SK-N-SH (cell line): ENCODE measurements around the gene LRRC57. TPM values are rescaled to one million over a fixed set of nuclear protein-coding genes. Genes with fewer than 3 reads are reported as not detected.

ENCODE experiments used
- CTCF ChIA-PET: fragments of 300-600, 350-600 bp; formaldehyde crosslinking; extraction: SDS; loops from one replicate; lab custom pipeline; 2021; lab: Yijun Ruan, JAX
- POLR2A ChIA-PET: fragments of 350-600 bp; sonication (Branson Sonifier 250); formaldehyde crosslinking; extraction: SDS; loops from one replicate; lab custom pipeline; 2020; ENCODE audit warnings: antibody characterized with exemption, inconsistent platforms; lab: Yijun Ruan, JAX
- DNase-seq: peaks from one replicate; pipeline ENCODE4 v3.0.0; 2012
- H2AFZ ChIP-seq: fragments of 200-600 bp; sonication (generic); 2 replicates; pipeline ENCODE4 v1.8.1; 2016; ENCODE audit warnings: antibody characterized with exemption, mild to moderate bottlenecking, low read depth
- H3F3A ChIP-seq: fragments of 200-600 bp; sonication (generic); replicated peaks from 2 replicates; pipeline ENCODE3; 2016; ENCODE audit warnings: antibody characterized with exemption, mild to moderate bottlenecking; ENCODE audit not compliant: insufficient read depth
- H3K27ac ChIP-seq, 2 experiments: fragments of 200-500 bp in 1 of 2; fragments of 200-600 bp in 1 of 2; sonication (Bioruptor generic) in 1 of 2; sonication (generic), shearing (Covaris generic) in 1 of 2; 2 replicates each; pipeline versions ENCODE4 v1.5.1 to v1.6.1; 2014 to 2016; ENCODE audit warnings: low read depth in 2 of 2, inconsistent platforms in 1 of 2, low read length in 1 of 2, mild to moderate bottlenecking in 1 of 2, mixed read lengths in 1 of 2
- H3K27me3 ChIP-seq: fragments of 200-600 bp; sonication (generic), shearing (Covaris generic); 2 replicates; pipeline ENCODE4 v1.6.1; 2016; ENCODE audit warnings: mixed run types; ENCODE audit not compliant: insufficient read depth
- H3K36me3 ChIP-seq, 2 experiments: fragments of 200-500 bp in 1 of 2; fragments of 200-600 bp in 1 of 2; sonication (Bioruptor generic) in 1 of 2; sonication (generic) in 1 of 2; replicated peaks in 1 of 2; 2 replicates each; pipeline versions ENCODE3 to v1.5.1; 2014 to 2016; ENCODE audit warnings: low read length in 1 of 2, mild to moderate bottlenecking in 1 of 2; ENCODE audit not compliant: insufficient read depth in 2 of 2, control insufficient read depth in 1 of 2
- H3K4me1 ChIP-seq, 2 experiments: fragments of 200-500 bp in 1 of 2; fragments of 200-600 bp in 1 of 2; sonication (Bioruptor generic) in 1 of 2; sonication (generic), shearing (Covaris generic) in 1 of 2; 2 replicates each; pipeline versions ENCODE4 v1.5.1 to v1.6.1; 2014 to 2016; ENCODE audit warnings: low read depth in 1 of 2, low read length in 1 of 2, mixed run types in 1 of 2; ENCODE audit not compliant: insufficient read depth in 2 of 2, control insufficient read depth in 1 of 2
- H3K4me2 ChIP-seq: fragments of 200-600 bp; sonication (generic), shearing (Covaris generic); 2 replicates; pipeline ENCODE4 v1.6.1; 2017; ENCODE audit warnings: mixed run types
- H3K4me3 ChIP-seq, 2 experiments: fragments of 200-500 bp in 1 of 2; fragments of 200-600 bp in 1 of 2; sonication (Bioruptor generic) in 1 of 2; sonication (generic), shearing (Covaris generic) in 1 of 2; 2 replicates each; pipeline versions ENCODE4 v1.5.1 to v1.8.1; 2014 to 2016; ENCODE audit warnings: low read depth in 2 of 2, inconsistent platforms in 1 of 2, low read length in 1 of 2, mild to moderate bottlenecking in 1 of 2, mixed read lengths in 1 of 2, moderate library complexity in 1 of 2
- H3K79me2 ChIP-seq: fragments of 200-600 bp; sonication (generic); 2 replicates; pipeline ENCODE4 v1.8.1; 2017; ENCODE audit warnings: mild to moderate bottlenecking; ENCODE audit not compliant: insufficient read depth
- H3K9ac ChIP-seq: fragments of 200-600 bp; sonication (generic); 2 replicates; pipeline ENCODE4 v1.6.1; 2017; ENCODE audit warnings: mixed run types
- H3K9me2 ChIP-seq: fragments of 200-600 bp; sonication (generic); 2 replicates; pipeline ENCODE4 v1.6.1; 2017; ENCODE audit warnings: mixed run types
- H3K9me3 ChIP-seq: fragments of 200-600 bp; sonication (generic); 2 replicates; pipeline ENCODE4 v1.6.1; 2017; ENCODE audit warnings: mixed run types, mild to moderate bottlenecking, moderate library complexity
- H4K20me1 ChIP-seq: fragments of 200-600 bp; sonication (generic); 2 replicates; pipeline ENCODE4 v1.6.1; 2017; ENCODE audit warnings: mild to moderate bottlenecking, mixed run types; ENCODE audit not compliant: insufficient read depth
- CHD2 ChIP-seq: fragments of 150-350 bp; IDR thresholded peaks from 2 replicates; pipeline ENCODE4 v1.6.1; 2018; ENCODE audit warnings: low read length; ENCODE audit not compliant: partially characterized antibody
- CTCF ChIP-seq: fragments of 200-600 bp; sonication (generic); IDR thresholded peaks from 2 replicates; pipeline ENCODE4 v1.6.1; 2017; ENCODE audit warnings: antibody characterized with exemption, mild to moderate bottlenecking, moderate library complexity
- ELF1 ChIP-seq: IDR thresholded peaks from 2 replicates; pipeline ENCODE4 v1.4.0; 2012
- EP300 ChIP-seq, 2 experiments: IDR thresholded peaks; 2 replicates each; pipeline versions ENCODE4 v1.4.0 to v1.6.1; 2012; ENCODE audit warnings: borderline replicate concordance in 1 of 2, low read depth in 1 of 2, low read length in 1 of 2
- EZH2phosphoT487 ChIP-seq: fragments of 200-600 bp; sonication (generic); IDR thresholded peaks from 2 replicates; pipeline ENCODE4 v1.6.1; 2017; ENCODE audit warnings: low read depth, mixed run types, mild to moderate bottlenecking, antibody characterized with exemption, moderate library complexity, borderline replicate concordance
- FOSL2 ChIP-seq: IDR thresholded peaks from 2 replicates; pipeline ENCODE4 v1.4.0; 2012; ENCODE audit warnings: low read depth, mild to moderate bottlenecking, moderate library complexity, borderline replicate concordance
- FOXM1 ChIP-seq: IDR thresholded peaks from 2 replicates; pipeline ENCODE4 v1.4.0; 2012; ENCODE audit warnings: low read depth, mild to moderate bottlenecking
- IRF3 ChIP-seq: fragments of 150-350 bp; IDR thresholded peaks from 2 replicates; pipeline ENCODE4 v1.6.1; 2016; ENCODE audit warnings: mild to moderate bottlenecking, low read depth, low read length
- MEF2A ChIP-seq: IDR thresholded peaks from 2 replicates; pipeline ENCODE4 v1.4.0; 2012; ENCODE audit warnings: low read depth, borderline replicate concordance
- NFIC ChIP-seq: IDR thresholded peaks from 2 replicates; pipeline ENCODE4 v1.4.0; 2012; ENCODE audit warnings: borderline replicate concordance
- NRF1 ChIP-seq: IDR thresholded peaks from 2 replicates; pipeline ENCODE4 v1.6.1; 2012; ENCODE audit warnings: low read depth, mild to moderate bottlenecking, low read length
- POLR2AphosphoS5 ChIP-seq: IDR thresholded peaks from 2 replicates; pipeline ENCODE4 v1.6.1; 2012; ENCODE audit warnings: low read depth, low read length
- RAD21 ChIP-seq: IDR thresholded peaks from 2 replicates; pipeline ENCODE4 v1.6.1; 2012; ENCODE audit warnings: mild to moderate bottlenecking, low read length
- REST ChIP-seq: IDR thresholded peaks from 2 replicates; pipeline ENCODE4 v1.6.1; 2012; ENCODE audit warnings: mild to moderate bottlenecking, low read depth, low read length, moderate library complexity
- RFX5 ChIP-seq: IDR thresholded peaks from 2 replicates; pipeline ENCODE4 v1.6.1; 2012; ENCODE audit warnings: mild to moderate bottlenecking, improper control_type of control experiment, low read length
- SIN3A ChIP-seq: IDR thresholded peaks from 2 replicates; pipeline ENCODE4 v1.6.1; 2012; ENCODE audit warnings: low read depth, mild to moderate bottlenecking, low read length, moderate library complexity, borderline replicate concordance
- TAF1 ChIP-seq: IDR thresholded peaks from 2 replicates; pipeline ENCODE4 v1.6.1; 2012; ENCODE audit warnings: low read depth, mild to moderate bottlenecking, low read length, moderate library complexity, borderline replicate concordance
- USF2 ChIP-seq: fragments of 150-350 bp; IDR thresholded peaks from 2 replicates; pipeline ENCODE4 v1.6.1; 2017; ENCODE audit warnings: antibody characterized with exemption, low read length, low read depth, borderline replicate concordance
- WGBS: methylation state at CpG from one replicate; pipeline ENCODE4 v1.1.6; 2017; ENCODE audit warnings: low lambda C conversion rate; 5-methylcytosine and 5-hydroxymethylcytosine counted together
- polyA plus RNA-seq, 3 experiments: library from polyadenylated mRNA; depleted of rRNA; stranded (reverse); fragments of >200 nt; gene quantifications; 2 replicates each; pipeline ENCODE4 v1.2.3, GENCODE V29; 2012
- TF ChIP-seq, protein P1 (sequence below): IDR thresholded peaks from 2 replicates; pipeline ENCODE4 v1.4.0; 2012; ENCODE audit warnings: low read depth
- TF ChIP-seq, protein P2 (sequence below): IDR thresholded peaks from 2 replicates; pipeline ENCODE4; 2012

The LRRC57 gene
- polyA plus RNA-seq, 1 of the 3 experiments (the other 2 are of a cell fraction), result 6.4 TPM

DNA sequence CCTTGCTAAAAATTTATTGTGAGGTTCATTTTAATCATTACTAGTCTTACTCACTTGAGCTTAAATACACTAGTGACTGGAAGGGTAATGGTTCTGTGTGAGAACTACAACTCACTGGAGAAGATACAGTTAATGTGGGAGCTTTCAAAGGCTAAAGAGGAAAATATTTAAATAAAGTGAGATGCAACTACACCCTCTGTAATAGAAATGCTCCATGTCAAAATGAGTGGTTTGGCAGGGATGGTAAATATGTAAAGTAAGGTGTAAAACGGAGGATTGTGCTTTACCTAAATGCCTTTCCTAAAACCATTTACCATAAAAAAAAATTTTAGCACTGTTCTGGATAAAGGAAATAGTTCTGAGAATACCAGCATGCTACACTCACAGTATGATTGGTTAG is 15.3 kb downstream of the LRRC57 start:
- POLR2A ChIA-PET, result no interaction called here
- H3K27ac ChIP-seq, result no peak overlapping the region
- H3K36me3 ChIP-seq, result peaks cover 34 to 48% of the 10 kb centered on the region in 2 experiments
- CTCF ChIA-PET, result no interaction called here
- H3K9me2 ChIP-seq, result no peaks in the 10 kb centered on the region
- no peaks in the 10 kb centered on the region for H3K4me1 ChIP-seq
- DNase-seq, result no peak
- no peak overlapping the region for H2AFZ ChIP-seq
- no peaks in the 10 kb centered on the region for H4K20me1 ChIP-seq
- no peak overlapping the region for H3K4me2 ChIP-seq
- 97% methylated on average over 1 of the region's 1 CpG for WGBS
- H3K9me3 ChIP-seq, result no peaks in the 10 kb centered on the region
- no peaks in the 10 kb centered on the region for H3K79me2 ChIP-seq
- H3F3A ChIP-seq, result peaks cover 4% of the 10 kb centered on the region
- TF ChIP-seq REST, result no peak
- TF ChIP-seq EZH2phosphoT487, result no peak
- no peak for TF ChIP-seq FOXM1
- no peak for TF ChIP-seq MEF2A
- TF ChIP-seq, protein P1, sequence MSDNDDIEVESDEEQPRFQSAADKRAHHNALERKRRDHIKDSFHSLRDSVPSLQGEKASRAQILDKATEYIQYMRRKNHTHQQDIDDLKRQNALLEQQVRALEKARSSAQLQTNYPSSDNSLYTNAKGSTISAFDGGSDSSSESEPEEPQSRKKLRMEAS, result no peak
- no peak for TF ChIP-seq RFX5
- no peak for TF ChIP-seq CHD2
- TF ChIP-seq ELF1, result no peak
- TF ChIP-seq NRF1, result no peak
- no peak for TF ChIP-seq NFIC
- no peak for TF ChIP-seq IRF3
- no peak for TF ChIP-seq RAD21
- TF ChIP-seq POLR2AphosphoS5, result no peak
- TF ChIP-seq SIN3A, result no peak
- no peak for TF ChIP-seq EP300 (IDR thresholded peaks at IDR 0.05; ENCODE audit: borderline replicate concordance in 1 of 2, low read depth in 1 of 2, low read length in 1 of 2)
- TF ChIP-seq, protein P2, sequence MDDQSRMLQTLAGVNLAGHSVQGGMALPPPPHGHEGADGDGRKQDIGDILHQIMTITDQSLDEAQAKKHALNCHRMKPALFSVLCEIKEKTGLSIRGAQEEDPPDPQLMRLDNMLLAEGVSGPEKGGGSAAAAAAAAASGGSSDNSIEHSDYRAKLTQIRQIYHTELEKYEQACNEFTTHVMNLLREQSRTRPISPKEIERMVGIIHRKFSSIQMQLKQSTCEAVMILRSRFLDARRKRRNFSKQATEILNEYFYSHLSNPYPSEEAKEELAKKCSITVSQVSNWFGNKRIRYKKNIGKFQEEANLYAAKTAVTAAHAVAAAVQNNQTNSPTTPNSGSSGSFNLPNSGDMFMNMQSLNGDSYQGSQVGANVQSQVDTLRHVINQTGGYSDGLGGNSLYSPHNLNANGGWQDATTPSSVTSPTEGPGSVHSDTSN, result no peak
- no peak for TF ChIP-seq CTCF
- TF ChIP-seq FOSL2, result no peak
- TF ChIP-seq USF2, result no peak
- no peak for TF ChIP-seq TAF1
- H3K27me3 ChIP-seq, result no peaks in the 10 kb centered on the region
- no peak overlapping the region for H3K9ac ChIP-seq
- H3K4me3 ChIP-seq, result no peak overlapping the region
